A549 (cell line): ENCODE measurements around the gene NFATC4. TPM values are rescaled to one million over a fixed set of nuclear protein-coding genes. Genes with fewer than 3 reads are reported as not detected.

ENCODE experiments used
- ATAC-seq, 2 experiments: fragments of 200-7000 bp in 1 of 2; fragments of >200 bp in 1 of 2; cut with Nextera tagmentation in 1 of 2; cut with Tn5 transposase in 1 of 2; 3 replicates each; pipeline versions ENCODE4 v1.8.0 to v1.9.1; 2018 to 2020; ENCODE audit warnings: mild to moderate bottlenecking in 1 of 2, moderate library complexity in 1 of 2
- CTCF ChIA-PET: fragments of 300-600 bp; sonication (Branson Sonifier 250); formaldehyde crosslinking; extraction: SDS; loops from one replicate; lab custom pipeline; 2021; ENCODE audit warnings: antibody characterized with exemption, inconsistent platforms; lab: Yijun Ruan, JAX
- POLR2A ChIA-PET: fragments of 350-600 bp; formaldehyde crosslinking; extraction: SDS; loops from one replicate; lab custom pipeline; 2021; ENCODE audit warnings: antibody characterized with exemption, inconsistent platforms; lab: Yijun Ruan, JAX
- DNase-seq, 2 experiments: peaks; one replicate each; pipeline versions ENCODE4 v3.0.0 to v3.0.0-alpha.2; 2011 to 2016; ENCODE audit warnings: low read depth in 1 of 2, low spot score in 1 of 2
- FAIRE-seq: peaks from 2 replicates; lab custom pipeline; 2011; peaks lifted over from hg19 to GRCh38; lab: Jason Lieb, UNC
- H3K27ac ChIP-seq, 2 experiments: fragments of >200 bp; sonication (Bioruptor Twin); formaldehyde crosslinking; 3 replicates each; pipeline ENCODE4 v1.5.1; 2016 to 2017
- H3K4me1 ChIP-seq: fragments of >200 bp; sonication (Bioruptor Twin); formaldehyde crosslinking; 3 replicates; pipeline ENCODE4 v1.6.1; 2016
- H3K4me2 ChIP-seq: fragments of >200 bp; sonication (Bioruptor Twin); formaldehyde crosslinking; 3 replicates; pipeline ENCODE4 v1.6.1; 2016
- H3K4me3 ChIP-seq: fragments of >200 bp; sonication (Bioruptor Twin); formaldehyde crosslinking; 3 replicates; pipeline ENCODE4 v1.5.1; 2016
- H3K9me3 ChIP-seq: fragments of >200 bp; sonication (Bioruptor Twin); formaldehyde crosslinking; 3 replicates; pipeline ENCODE4 v1.6.1; 2016
- CBX2 ChIP-seq: fragments of 200-600 bp; sonication (generic); IDR thresholded peaks from 2 replicates; pipeline ENCODE4 v1.6.1; 2016; ENCODE audit warnings: low read depth, mild to moderate bottlenecking, borderline replicate concordance
- CEBPB ChIP-seq, 2 experiments: fragments of >200 bp in 1 of 2; sonication (Bioruptor Twin) in 1 of 2; formaldehyde crosslinking in 1 of 2; IDR thresholded peaks; 2 replicates each; pipeline ENCODE4 v1.6.1; 2012 to 2016
- CHD2 ChIP-seq: fragments of 150-350 bp; IDR thresholded peaks from 2 replicates; pipeline ENCODE4 v1.6.1; 2014; ENCODE audit warnings: low read length; ENCODE audit not compliant: partially characterized antibody
- CHD4 ChIP-seq: fragments of 200-600 bp; sonication (generic); IDR thresholded peaks from 2 replicates; pipeline ENCODE4 v1.6.1; 2016; ENCODE audit warnings: antibody characterized with exemption, mild to moderate bottlenecking, borderline replicate concordance
- FOSL2 ChIP-seq, 2 experiments: fragments of 450-650 bp in 1 of 2; fragments of >200 bp in 1 of 2; sonication (Bioruptor Twin) in 1 of 2; formaldehyde crosslinking; IDR thresholded peaks; 2 replicates each; pipeline versions ENCODE4 v1.5.0 to v1.6.1; 2016 to 2020; ENCODE audit warnings: mild to moderate bottlenecking in 1 of 2, moderate library complexity in 1 of 2
- FOXS1 ChIP-seq: fragments of 250-450 bp; sonication (Bioruptor Pico); IDR thresholded peaks from 2 replicates; pipeline ENCODE4 v1.5.0; 2020; ENCODE audit warnings: mild to moderate bottlenecking, moderate library complexity
- HOXA7 ChIP-seq: fragments of 250-450 bp; sonication (Bioruptor Pico); IDR thresholded peaks from 2 replicates; pipeline ENCODE4 v1.5.0; 2020; ENCODE audit warnings: mild to moderate bottlenecking, moderate library complexity
- HOXB13 ChIP-seq: fragments of 250-450 bp; sonication (Bioruptor Pico); IDR thresholded peaks from 2 replicates; pipeline ENCODE4 v1.5.0; 2020; ENCODE audit warnings: low read depth, mild to moderate bottlenecking, moderate library complexity
- HOXB5 ChIP-seq: fragments of 250-450 bp; sonication (Bioruptor Pico); IDR thresholded peaks from 2 replicates; pipeline ENCODE4 v1.5.0; 2020; ENCODE audit warnings: mild to moderate bottlenecking, moderate library complexity
- JUNB ChIP-seq: fragments of >200 bp; sonication (Bioruptor Twin); formaldehyde crosslinking; IDR thresholded peaks from 2 replicates; pipeline ENCODE4 v1.6.1; 2016
- KDM1A ChIP-seq: fragments of 200-600 bp; sonication (generic); IDR thresholded peaks from 2 replicates; pipeline ENCODE4 v1.6.1; 2016; ENCODE audit warnings: low read depth, mild to moderate bottlenecking
- KDM5A ChIP-seq: fragments of 200-600 bp; sonication (generic); IDR thresholded peaks from 2 replicates; pipeline ENCODE4 v1.6.1; 2016; ENCODE audit warnings: antibody characterized with exemption, mild to moderate bottlenecking
- MAFK ChIP-seq: fragments of 450-650 bp; IDR thresholded peaks from 2 replicates; pipeline ENCODE4 v1.6.1; 2014; ENCODE audit not compliant: partially characterized antibody
- MYC ChIP-seq: IDR thresholded peaks from 2 replicates; pipeline ENCODE4 v1.6.1; 2012; ENCODE audit warnings: mild to moderate bottlenecking, inconsistent platforms, low read length, improper control_type of control experiment, borderline replicate concordance
- NFE2L2 ChIP-seq: fragments of 150-350 bp; conservative IDR thresholded peaks from 2 replicates; pipeline ENCODE4 v1.6.1; 2014; ENCODE audit warnings: low read length
- NPAS2 ChIP-seq: fragments of 250-450 bp; sonication (Bioruptor Pico); IDR thresholded peaks from 2 replicates; pipeline ENCODE4 v1.8.0; 2022; ENCODE audit warnings: mild to moderate bottlenecking, moderate library complexity, borderline replicate concordance
- NR3C1 ChIP-seq: fragments of >200 bp; sonication (Bioruptor Twin); formaldehyde crosslinking; IDR thresholded peaks from 3 replicates; pipeline ENCODE4 v1.6.1; 2017
- POLR2A ChIP-seq: IDR thresholded peaks from 2 replicates; pipeline ENCODE4 v1.6.1; 2012; ENCODE audit warnings: mild to moderate bottlenecking, low read length
- POLR2AphosphoS2 ChIP-seq: conservative IDR thresholded peaks from 2 replicates; pipeline ENCODE4 v1.6.1; 2012; ENCODE audit warnings: low read length, improper control_type of control experiment, inconsistent platforms
- RAD21 ChIP-seq, 2 experiments: fragments of >200 bp in 1 of 2; sonication (Bioruptor Twin) in 1 of 2; formaldehyde crosslinking in 1 of 2; IDR thresholded peaks in 1 of 2; conservative IDR thresholded peaks in 1 of 2; 2 replicates in 1 of 2; 3 replicates in 1 of 2; pipeline ENCODE4 v1.6.1; 2012 to 2018; ENCODE audit warnings: inconsistent platforms in 1 of 2
- RCOR1 ChIP-seq: fragments of 150-350 bp; IDR thresholded peaks from 2 replicates; pipeline ENCODE4 v1.6.1; 2014; ENCODE audit warnings: antibody characterized with exemption, low read length, low read depth
- RNF2 ChIP-seq: fragments of 200-600 bp; sonication (generic); IDR thresholded peaks from 2 replicates; pipeline ENCODE4 v1.6.1; 2016; ENCODE audit warnings: low read depth, mild to moderate bottlenecking, antibody characterized with exemption, moderate library complexity, borderline replicate concordance
- ZC3H11A ChIP-seq: fragments of 450-650 bp; IDR thresholded peaks from 2 replicates; pipeline ENCODE4 v1.6.1; 2014; ENCODE audit warnings: antibody characterized with exemption, mild to moderate bottlenecking
- WGBS: methylation state at CpG from one replicate; pipeline ENCODE4 v1.1.6; 2017; ENCODE audit errors: missing lambda C conversion rate; 5-methylcytosine and 5-hydroxymethylcytosine counted together
- polyA plus RNA-seq, 4 experiments: library from polyadenylated mRNA; depleted of rRNA in 3 of 4; stranded (reverse); fragments of >200 nt; fragmentation: RNase III in 1 of 4; extraction: RNeasy Plus Mini Kit Qiagen cat#74134 plus additional on column Dnase treatment in 1 of 4; gene quantifications; 2 replicates in 3 of 4; 3 replicates in 1 of 4; pipeline ENCODE4 v1.2.3, GENCODE V29; 2011 to 2017
- TF ChIP-seq, protein P1 (sequence below): IDR thresholded peaks from 2 replicates; pipeline ENCODE4 v1.6.1; 2012
- TF ChIP-seq, protein P2 (sequence below): fragments of 450-650 bp; IDR thresholded peaks from 2 replicates; pipeline ENCODE4 v1.6.1; 2014; ENCODE audit warnings: antibody characterized with exemption
- TF ChIP-seq, protein P3 (sequence below): IDR thresholded peaks from 2 replicates; pipeline ENCODE4 v1.6.1; 2012; ENCODE audit warnings: low read depth, borderline replicate concordance
- TF ChIP-seq, protein P4 (sequence below): fragments of 250-450 bp; sonication (Bioruptor Pico); IDR thresholded peaks from 2 replicates; pipeline ENCODE4 v1.5.0; 2020; ENCODE audit warnings: low read depth, mild to moderate bottlenecking, moderate library complexity
- TF ChIP-seq, protein P5 (sequence below): fragments of 200-600 bp; sonication (generic); IDR thresholded peaks from 2 replicates; pipeline ENCODE4 v1.6.1; 2016; ENCODE audit warnings: antibody characterized with exemption, mild to moderate bottlenecking, moderate library complexity
- TF ChIP-seq, protein P6 (sequence below): fragments of 250-450 bp; sonication (Bioruptor Pico); IDR thresholded peaks from 2 replicates; pipeline ENCODE4 v1.5.0; 2021; ENCODE audit warnings: mild to moderate bottlenecking, moderate library complexity, borderline replicate concordance

NFATC4 gene
- polyA plus RNA-seq, 2 of the 4 experiments (the other 2 are of a cell fraction), result 0.04 to 0.32 TPM

DNA sequence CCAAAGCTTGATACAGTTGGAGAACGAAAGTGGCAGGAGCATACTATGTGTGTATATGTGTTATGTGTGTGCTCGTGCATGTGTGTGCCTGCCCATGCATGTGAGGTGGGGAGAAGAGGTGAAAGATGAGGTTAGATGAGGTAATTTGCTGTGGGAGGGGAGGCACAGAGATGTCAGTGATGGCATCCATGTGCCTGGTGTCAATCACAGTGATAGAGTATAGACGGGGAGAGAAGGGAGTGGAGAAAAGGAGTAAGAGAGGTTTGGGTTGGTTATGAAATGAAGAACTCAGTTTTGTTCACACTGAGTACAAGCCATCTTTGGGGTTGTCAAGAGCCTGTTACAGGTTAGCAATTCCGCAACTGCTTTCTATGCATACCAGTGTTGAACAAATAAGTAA, 16.2 kb downstream of the NFATC4 start:
- no peak for DNase-seq
- POLR2A ChIA-PET, result no interaction called here
- ATAC-seq, result no peak; a peak in 1 of 6 replicates
- Histone ChIP-seq H3K27ac (no peak overlapping the region), H3K4me1 (no peaks in the 10 kb centered on the region), H3K9me3 (no peaks in the 10 kb centered on the region), H3K4me2 (no peak overlapping the region), H3K4me3 (no peak overlapping the region)
- CTCF ChIA-PET, result interaction anchor here (2.5 to 2.9 kb wide), 2 partner anchors 47 to 51 kb away, joined by 9 to 14 read pairs; no protein-coding TSS in a partner anchor
- 37% methylated on average over 4 of the region's 4 CpGs for WGBS
- TF ChIP-seq, protein P1, sequence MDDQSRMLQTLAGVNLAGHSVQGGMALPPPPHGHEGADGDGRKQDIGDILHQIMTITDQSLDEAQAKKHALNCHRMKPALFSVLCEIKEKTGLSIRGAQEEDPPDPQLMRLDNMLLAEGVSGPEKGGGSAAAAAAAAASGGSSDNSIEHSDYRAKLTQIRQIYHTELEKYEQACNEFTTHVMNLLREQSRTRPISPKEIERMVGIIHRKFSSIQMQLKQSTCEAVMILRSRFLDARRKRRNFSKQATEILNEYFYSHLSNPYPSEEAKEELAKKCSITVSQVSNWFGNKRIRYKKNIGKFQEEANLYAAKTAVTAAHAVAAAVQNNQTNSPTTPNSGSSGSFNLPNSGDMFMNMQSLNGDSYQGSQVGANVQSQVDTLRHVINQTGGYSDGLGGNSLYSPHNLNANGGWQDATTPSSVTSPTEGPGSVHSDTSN, result no peak
- TF ChIP-seq CBX2, result no peak
- no peak for TF ChIP-seq KDM1A
- TF ChIP-seq RCOR1, result no peak
- no peak for TF ChIP-seq CEBPB (IDR thresholded peaks at IDR 0.05)
- no peak for TF ChIP-seq HOXA7
- TF ChIP-seq JUNB, result no peak
- no peak for TF ChIP-seq CHD4
- no peak for TF ChIP-seq POLR2AphosphoS2
- TF ChIP-seq, protein P2, sequence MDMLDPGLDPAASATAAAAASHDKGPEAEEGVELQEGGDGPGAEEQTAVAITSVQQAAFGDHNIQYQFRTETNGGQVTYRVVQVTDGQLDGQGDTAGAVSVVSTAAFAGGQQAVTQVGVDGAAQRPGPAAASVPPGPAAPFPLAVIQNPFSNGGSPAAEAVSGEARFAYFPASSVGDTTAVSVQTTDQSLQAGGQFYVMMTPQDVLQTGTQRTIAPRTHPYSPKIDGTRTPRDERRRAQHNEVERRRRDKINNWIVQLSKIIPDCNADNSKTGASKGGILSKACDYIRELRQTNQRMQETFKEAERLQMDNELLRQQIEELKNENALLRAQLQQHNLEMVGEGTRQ, result no peak
- no peak for TF ChIP-seq KDM5A
- no peak for TF ChIP-seq HOXB5 (CRISPR knock-in tag)
- no peak for TF ChIP-seq NR3C1
- no peak for TF ChIP-seq FOXS1 (CRISPR knock-in tag)
- no peak for TF ChIP-seq MYC
- TF ChIP-seq, protein P3, sequence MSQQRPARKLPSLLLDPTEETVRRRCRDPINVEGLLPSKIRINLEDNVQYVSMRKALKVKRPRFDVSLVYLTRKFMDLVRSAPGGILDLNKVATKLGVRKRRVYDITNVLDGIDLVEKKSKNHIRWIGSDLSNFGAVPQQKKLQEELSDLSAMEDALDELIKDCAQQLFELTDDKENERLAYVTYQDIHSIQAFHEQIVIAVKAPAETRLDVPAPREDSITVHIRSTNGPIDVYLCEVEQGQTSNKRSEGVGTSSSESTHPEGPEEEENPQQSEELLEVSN, result no peak
- TF ChIP-seq HOXB13 (CRISPR knock-in tag), result no peak
- no peak for TF ChIP-seq FOSL2 (IDR thresholded peaks at IDR 0.05)
- no peak for TF ChIP-seq FOSL2 (CRISPR knock-in tag; IDR thresholded peaks at IDR 0.05)
- TF ChIP-seq POLR2A, result no peak
- TF ChIP-seq ZC3H11A, result no peak
- no peak for FAIRE-seq

DNA sequence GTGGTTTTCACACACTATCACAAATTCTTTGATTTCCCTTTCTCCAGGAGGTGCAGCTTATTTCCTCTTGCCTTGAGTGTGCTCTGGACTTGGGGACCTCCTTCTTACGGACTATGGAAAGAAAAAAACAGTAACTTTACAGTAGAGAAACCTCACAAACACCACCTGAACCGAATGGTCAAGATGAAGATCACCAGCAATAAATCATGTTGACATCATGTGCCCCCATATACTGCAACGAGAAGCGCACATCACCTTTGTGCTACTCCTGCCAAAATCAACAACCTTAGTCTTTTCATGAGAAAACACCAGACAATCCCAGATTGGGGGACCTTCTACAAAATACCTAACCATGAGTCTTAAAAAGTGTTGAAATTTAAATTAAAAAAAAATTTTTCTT, 17.5 kb downstream of the NFATC4 start:
- WGBS, result 54% methylated on average over 4 of the region's 4 CpGs
- ChIA-PET POLR2A (no interaction called here), CTCF (interaction anchor here (0.7 to 3.1 kb wide), 5 partner anchors 15 to 78 kb away, joined by 3 to 11 read pairs (median 4); partner anchors contain the start of gene CIDEB)
- no peak for FAIRE-seq
- Histone ChIP-seq H3K27ac (no peak overlapping the region), H3K4me1 (no peaks in the 10 kb centered on the region), H3K4me3 (no peak overlapping the region), H3K4me2 (no peak overlapping the region), H3K9me3 (no peaks in the 10 kb centered on the region)
- ATAC-seq, result no peak
- no peak for DNase-seq
- TF ChIP-seq, protein P4, sequence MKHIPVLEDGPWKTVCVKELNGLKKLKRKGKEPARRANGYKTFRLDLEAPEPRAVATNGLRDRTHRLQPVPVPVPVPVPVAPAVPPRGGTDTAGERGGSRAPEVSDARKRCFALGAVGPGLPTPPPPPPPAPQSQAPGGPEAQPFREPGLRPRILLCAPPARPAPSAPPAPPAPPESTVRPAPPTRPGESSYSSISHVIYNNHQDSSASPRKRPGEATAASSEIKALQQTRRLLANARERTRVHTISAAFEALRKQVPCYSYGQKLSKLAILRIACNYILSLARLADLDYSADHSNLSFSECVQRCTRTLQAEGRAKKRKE, result no peak
- TF ChIP-seq NPAS2 (CRISPR knock-in tag), result no peak
- TF ChIP-seq, protein P5, sequence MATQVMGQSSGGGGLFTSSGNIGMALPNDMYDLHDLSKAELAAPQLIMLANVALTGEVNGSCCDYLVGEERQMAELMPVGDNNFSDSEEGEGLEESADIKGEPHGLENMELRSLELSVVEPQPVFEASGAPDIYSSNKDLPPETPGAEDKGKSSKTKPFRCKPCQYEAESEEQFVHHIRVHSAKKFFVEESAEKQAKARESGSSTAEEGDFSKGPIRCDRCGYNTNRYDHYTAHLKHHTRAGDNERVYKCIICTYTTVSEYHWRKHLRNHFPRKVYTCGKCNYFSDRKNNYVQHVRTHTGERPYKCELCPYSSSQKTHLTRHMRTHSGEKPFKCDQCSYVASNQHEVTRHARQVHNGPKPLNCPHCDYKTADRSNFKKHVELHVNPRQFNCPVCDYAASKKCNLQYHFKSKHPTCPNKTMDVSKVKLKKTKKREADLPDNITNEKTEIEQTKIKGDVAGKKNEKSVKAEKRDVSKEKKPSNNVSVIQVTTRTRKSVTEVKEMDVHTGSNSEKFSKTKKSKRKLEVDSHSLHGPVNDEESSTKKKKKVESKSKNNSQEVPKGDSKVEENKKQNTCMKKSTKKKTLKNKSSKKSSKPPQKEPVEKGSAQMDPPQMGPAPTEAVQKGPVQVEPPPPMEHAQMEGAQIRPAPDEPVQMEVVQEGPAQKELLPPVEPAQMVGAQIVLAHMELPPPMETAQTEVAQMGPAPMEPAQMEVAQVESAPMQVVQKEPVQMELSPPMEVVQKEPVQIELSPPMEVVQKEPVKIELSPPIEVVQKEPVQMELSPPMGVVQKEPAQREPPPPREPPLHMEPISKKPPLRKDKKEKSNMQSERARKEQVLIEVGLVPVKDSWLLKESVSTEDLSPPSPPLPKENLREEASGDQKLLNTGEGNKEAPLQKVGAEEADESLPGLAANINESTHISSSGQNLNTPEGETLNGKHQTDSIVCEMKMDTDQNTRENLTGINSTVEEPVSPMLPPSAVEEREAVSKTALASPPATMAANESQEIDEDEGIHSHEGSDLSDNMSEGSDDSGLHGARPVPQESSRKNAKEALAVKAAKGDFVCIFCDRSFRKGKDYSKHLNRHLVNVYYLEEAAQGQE, result no peak
- TF ChIP-seq, protein P1, result no peak
- no peak for TF ChIP-seq CHD2
- no peak for TF ChIP-seq RNF2
- no peak for TF ChIP-seq MAFK
- TF ChIP-seq, protein P6, sequence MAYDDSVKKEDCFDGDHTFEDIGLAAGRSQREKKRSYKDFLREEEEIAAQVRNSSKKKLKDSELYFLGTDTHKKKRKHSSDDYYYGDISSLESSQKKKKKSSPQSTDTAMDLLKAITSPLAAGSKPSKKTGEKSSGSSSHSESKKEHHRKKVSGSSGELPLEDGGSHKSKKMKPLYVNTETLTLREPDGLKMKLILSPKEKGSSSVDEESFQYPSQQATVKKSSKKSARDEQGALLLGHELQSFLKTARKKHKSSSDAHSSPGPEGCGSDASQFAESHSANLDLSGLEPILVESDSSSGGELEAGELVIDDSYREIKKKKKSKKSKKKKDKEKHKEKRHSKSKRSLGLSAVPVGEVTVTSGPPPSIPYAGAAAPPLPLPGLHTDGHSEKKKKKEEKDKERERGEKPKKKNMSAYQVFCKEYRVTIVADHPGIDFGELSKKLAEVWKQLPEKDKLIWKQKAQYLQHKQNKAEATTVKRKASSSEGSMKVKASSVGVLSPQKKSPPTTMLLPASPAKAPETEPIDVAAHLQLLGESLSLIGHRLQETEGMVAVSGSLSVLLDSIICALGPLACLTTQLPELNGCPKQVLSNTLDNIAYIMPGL (CRISPR knock-in tag), result no peak
- no peak for TF ChIP-seq RAD21 (conservative IDR thresholded peaks at IDR 0.05 in 1 of 2, IDR thresholded peaks at IDR 0.05 in 1 of 2)
- TF ChIP-seq NFE2L2, result no peak
